HepG2 (cell line): ENCODE results near the gene ZNF146. TPM values are rescaled to one million over a fixed set of nuclear protein-coding genes. Genes with fewer than 3 reads are reported as not detected.
A peak's percentile ranks its signal among the peaks of the same experiment; 100 is the strongest.

ENCODE experiments used
- ERF ChIP-seq: IDR thresholded peaks from 2 replicates; pipeline ENCODE4 v1.6.1; 2018; ENCODE audit warnings: missing biosample characterization, missing genetic modification reagents
- FOSL2 ChIP-seq: sonication (generic); formaldehyde crosslinking; IDR thresholded peaks from 2 replicates; pipeline ENCODE4 v1.4.0; 2020; ENCODE audit warnings: missing genetic modification reagents
- FOXO4 ChIP-seq: sonication (generic); formaldehyde crosslinking; conservative IDR thresholded peaks from 2 replicates; pipeline ENCODE4 v1.8.1; 2023; ENCODE audit warnings: missing genetic modification reagents
- HNF4A ChIP-seq: sonication (generic); formaldehyde crosslinking; IDR thresholded peaks from 2 replicates; pipeline ENCODE4 v1.4.0; 2020; ENCODE audit warnings: missing genetic modification reagents
- MXD1 ChIP-seq: sonication (generic); formaldehyde crosslinking; IDR thresholded peaks from 2 replicates; pipeline ENCODE4 v1.4.0; 2020; ENCODE audit warnings: mild to moderate bottlenecking, missing genetic modification reagents
- POLR2AphosphoS2 ChIP-seq: IDR thresholded peaks from 2 replicates; pipeline ENCODE4 v1.6.1; 2011; ENCODE audit warnings: low read depth, low read length, improper control_type of control experiment
- REPIN1 ChIP-seq: sonication (generic); formaldehyde crosslinking; IDR thresholded peaks from 2 replicates; pipeline ENCODE4 v1.8.0; 2022; ENCODE audit warnings: missing genetic modification reagents, low read depth, mild to moderate bottlenecking, borderline replicate concordance
- REXO4 ChIP-seq: sonication (generic); formaldehyde crosslinking; IDR thresholded peaks from 2 replicates; pipeline ENCODE4 v1.8.0; 2022; ENCODE audit warnings: missing genetic modification reagents, mild to moderate bottlenecking, borderline replicate concordance
- SNAPC2 ChIP-seq: sonication (generic); formaldehyde crosslinking; IDR thresholded peaks from 2 replicates; pipeline ENCODE4 v1.8.1; 2022; ENCODE audit warnings: mild to moderate bottlenecking, missing genetic modification reagents
- STAT6 ChIP-seq: sonication (generic); formaldehyde crosslinking; IDR thresholded peaks from 2 replicates; pipeline ENCODE4 v1.4.0; 2020; ENCODE audit warnings: missing genetic modification reagents, mild to moderate bottlenecking, borderline replicate concordance
- TBL1XR1 ChIP-seq: fragments of 150-350 bp; IDR thresholded peaks from 2 replicates; pipeline ENCODE4 v1.6.1; 2014; ENCODE audit warnings: borderline replicate concordance, low read length; ENCODE audit not compliant: partially characterized antibody
- THAP11 ChIP-seq: IDR thresholded peaks from 2 replicates; pipeline ENCODE4 v1.6.1; 2016; ENCODE audit warnings: missing biosample characterization, missing genetic modification reagents
- ZBTB14 ChIP-seq: sonication (generic); formaldehyde crosslinking; IDR thresholded peaks from 2 replicates; pipeline ENCODE4 v1.4.0; 2020; ENCODE audit warnings: missing genetic modification reagents
- ZNF121 ChIP-seq: sonication (generic); formaldehyde crosslinking; IDR thresholded peaks from 2 replicates; pipeline ENCODE4 v1.5.0; 2020; ENCODE audit warnings: mild to moderate bottlenecking, missing genetic modification reagents
- ZNF256 ChIP-seq: sonication (generic); formaldehyde crosslinking; conservative IDR thresholded peaks from 2 replicates; pipeline ENCODE4 v1.4.0; 2020; ENCODE audit warnings: missing genetic modification reagents
- ZNF496 ChIP-seq: sonication (generic); formaldehyde crosslinking; IDR thresholded peaks from 2 replicates; pipeline ENCODE4 v1.8.1; 2023; ENCODE audit warnings: mild to moderate bottlenecking, moderate library complexity, missing genetic modification reagents; ENCODE audit not compliant: insufficient replicate concordance
- ZNF780A ChIP-seq: sonication (generic); formaldehyde crosslinking; IDR thresholded peaks from 2 replicates; pipeline ENCODE4 v1.8.0; 2022; ENCODE audit warnings: mild to moderate bottlenecking, missing genetic modification reagents, moderate library complexity
- polyA plus RNA-seq, 8 experiments: library from polyadenylated mRNA; depleted of rRNA in 3 of 8; stranded (reverse) in 7 of 8; unstranded in 1 of 8; fragments of >200 nt; fragmentation: Illumina TruSeq in 4 of 8; extraction: Trizol in 4 of 8; gene quantifications; 2 replicates each; pipeline versions ENCODE4 v1.2.1 to v1.2.3, GENCODE V29; 2011 to 2016; ENCODE audit warnings: low read depth in 4 of 8, missing spikeins in 1 of 8, mixed read lengths in 1 of 8; ENCODE audit not compliant: insufficient read depth in 1 of 8
- total RNA-seq, 5 experiments: library from RNA; depleted of rRNA; stranded (reverse); fragments of >200 nt; fragmentation: Illumina TruSeq; extraction: Trizol; gene quantifications; 2 replicates each; pipeline ENCODE4 v1.2.3, GENCODE V29; 2016; ENCODE audit warnings: low read depth in 1 of 5
- TF ChIP-seq, protein P1 (sequence below): sonication (generic); formaldehyde crosslinking; IDR thresholded peaks from 2 replicates; pipeline ENCODE4 v1.9.0; 2022; ENCODE audit warnings: missing genetic modification reagents, mild to moderate bottlenecking, borderline replicate concordance
- TF ChIP-seq, protein P2 (sequence below): IDR thresholded peaks from 2 replicates; pipeline ENCODE4 v1.6.1; 2016; ENCODE audit warnings: missing compliant biosample characterization, missing genetic modification reagents, borderline replicate concordance

The ZNF146 gene
- total and polyA plus RNA-seq, 2 of the 13 experiments (the other 11 are each of a cell fraction or from before 2014, with no cell fraction given): 28.4 to 52.7 TPM

DNA sequence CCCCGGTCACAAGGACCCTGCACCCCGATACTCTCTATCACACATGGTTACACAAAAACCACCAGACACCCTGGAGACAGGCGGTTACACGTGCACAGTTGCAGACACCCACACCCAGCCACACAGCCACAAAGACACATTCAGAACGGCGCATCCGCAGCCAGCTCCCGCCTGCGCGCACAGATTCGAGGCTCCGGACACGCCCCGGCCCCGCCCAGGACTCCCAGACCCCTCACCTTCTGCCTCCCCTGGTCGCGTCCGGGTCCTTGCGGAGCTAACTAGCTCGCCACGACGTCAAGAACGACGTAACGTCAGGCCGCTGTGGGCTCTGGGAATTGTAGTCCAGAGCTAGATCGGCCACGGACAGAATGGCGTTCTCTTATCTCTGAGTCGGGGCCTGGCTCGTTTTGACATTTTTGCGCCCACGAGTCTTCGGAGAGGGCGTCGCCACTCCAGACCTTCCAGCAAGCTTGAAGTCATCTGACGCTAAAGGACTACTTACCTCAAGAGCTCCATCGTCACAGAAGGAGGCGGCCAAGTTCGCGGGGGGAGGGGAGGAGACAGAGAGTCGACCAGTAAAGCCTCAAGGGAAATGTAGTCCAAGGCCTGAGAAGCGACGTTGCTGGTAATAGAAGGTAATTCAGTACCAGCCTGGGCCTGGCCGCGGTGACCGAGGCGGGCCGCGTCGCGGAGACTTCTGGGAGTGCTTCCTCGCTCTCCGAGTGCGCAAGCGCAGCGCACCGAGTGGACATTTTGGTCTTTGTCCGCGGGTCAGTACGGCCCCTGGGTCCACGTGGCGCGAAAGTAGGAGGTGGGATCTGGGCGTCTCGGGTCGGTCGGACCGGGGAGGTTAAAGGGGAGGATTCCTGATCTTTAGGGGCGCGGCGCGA is at the start of gene ZNF146, which contains the start of gene ZNF565 (continued):
- TF ChIP-seq HNF4A (CRISPR knock-in tag) (peak; percentile 82), STAT6 (CRISPR knock-in tag) (peak; percentile 89; the same call in 1 of the 2 replicates), ERF (CRISPR knock-in tag) (peak; percentile 71), TBL1XR1 (peak; percentile 16), FOXO4 (CRISPR knock-in tag) (0 out of 2 replicates have a peak, but pooled peaks have one; percentile 79), REPIN1 (CRISPR knock-in tag) (peak; percentile 70; the same call in 1 of the 2 replicates), POLR2AphosphoS2 (no peak), THAP11 (peak; percentile 98), ZNF780A (CRISPR knock-in tag) (no peak), ZNF496 (CRISPR knock-in tag) (no peak), REXO4 (CRISPR knock-in tag) (no peak), ZBTB14 (peak; percentile 37; the same call in 1 of the 2 replicates), SNAPC2 (CRISPR knock-in tag) (0 out of 2 replicates have a peak, but pooled peaks have one; percentile 81), MXD1 (peak; percentile 95), ZNF256 (CRISPR knock-in tag) (peak; percentile 54; the same call in 1 of the 2 replicates), ZNF121 (CRISPR knock-in tag) (no peak), FOSL2 (CRISPR knock-in tag) (0 out of 2 replicates have a peak, but pooled peaks have one; percentile 20)
- TF ChIP-seq, protein P1, sequence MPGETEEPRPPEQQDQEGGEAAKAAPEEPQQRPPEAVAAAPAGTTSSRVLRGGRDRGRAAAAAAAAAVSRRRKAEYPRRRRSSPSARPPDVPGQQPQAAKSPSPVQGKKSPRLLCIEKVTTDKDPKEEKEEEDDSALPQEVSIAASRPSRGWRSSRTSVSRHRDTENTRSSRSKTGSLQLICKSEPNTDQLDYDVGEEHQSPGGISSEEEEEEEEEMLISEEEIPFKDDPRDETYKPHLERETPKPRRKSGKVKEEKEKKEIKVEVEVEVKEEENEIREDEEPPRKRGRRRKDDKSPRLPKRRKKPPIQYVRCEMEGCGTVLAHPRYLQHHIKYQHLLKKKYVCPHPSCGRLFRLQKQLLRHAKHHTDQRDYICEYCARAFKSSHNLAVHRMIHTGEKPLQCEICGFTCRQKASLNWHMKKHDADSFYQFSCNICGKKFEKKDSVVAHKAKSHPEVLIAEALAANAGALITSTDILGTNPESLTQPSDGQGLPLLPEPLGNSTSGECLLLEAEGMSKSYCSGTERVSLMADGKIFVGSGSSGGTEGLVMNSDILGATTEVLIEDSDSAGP (CRISPR knock-in tag): peak; percentile 91
- TF ChIP-seq, protein P2, sequence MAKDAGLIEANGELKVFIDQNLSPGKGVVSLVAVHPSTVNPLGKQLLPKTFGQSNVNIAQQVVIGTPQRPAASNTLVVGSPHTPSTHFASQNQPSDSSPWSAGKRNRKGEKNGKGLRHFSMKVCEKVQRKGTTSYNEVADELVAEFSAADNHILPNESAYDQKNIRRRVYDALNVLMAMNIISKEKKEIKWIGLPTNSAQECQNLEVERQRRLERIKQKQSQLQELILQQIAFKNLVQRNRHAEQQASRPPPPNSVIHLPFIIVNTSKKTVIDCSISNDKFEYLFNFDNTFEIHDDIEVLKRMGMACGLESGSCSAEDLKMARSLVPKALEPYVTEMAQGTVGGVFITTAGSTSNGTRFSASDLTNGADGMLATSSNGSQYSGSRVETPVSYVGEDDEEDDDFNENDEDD: peak; percentile 87
